Pancreas (tissue), 10 donors: ENCODE data around the gene ATP8B3. TPM values are rescaled to one million over a fixed set of nuclear protein-coding genes. Genes with fewer than 3 reads are reported as not detected.

Source experiments
- ATAC-seq, 4 donors: fragments of 200-7000 bp; cut with Tn5 transposase; one replicate each; pipeline versions ENCODE4 v1.8.0 to v1.9.1; 2020; ENCODE audit warnings: mild to moderate bottlenecking in 4 of 4, moderate library complexity in 4 of 4
- DNase-seq, 6 donors: peaks; one replicate each; pipeline ENCODE4 v3.0.0-alpha.2; 2020
- FAIRE-seq: peaks from 2 replicates; lab custom pipeline; 2012; peaks lifted over from hg19 to GRCh38; lab: Jason Lieb, UNC
- H3K27ac ChIP-seq, 4 donors: fragments of 200-600 bp; sonication (generic); 1 replicate in 3 of 4; 2 replicates in 1 of 4; pipeline versions ENCODE4 v1.5.0 to v1.8.0; 2020
- H3K27me3 ChIP-seq, 4 donors: fragments of 200-600 bp; one replicate each; pipeline ENCODE4 v1.8.0; 2021
- H3K36me3 ChIP-seq, 3 donors: fragments of 200-600 bp; sonication (generic) in 1 of 3; one replicate each; pipeline versions ENCODE4 v1.5.0 to v1.8.0; 2020 to 2021
- H3K4me1 ChIP-seq, 3 donors: fragments of 200-600 bp; one replicate each; pipeline ENCODE4 v1.8.0; 2021
- H3K4me3 ChIP-seq, 4 donors: fragments of 200-600 bp; sonication (generic) in 2 of 4; one replicate each; pipeline versions ENCODE4 v1.5.0 to v1.8.0; 2020 to 2021
- H3K9me3 ChIP-seq, 4 donors: fragments of 200-600 bp; one replicate each; pipeline ENCODE4 v1.8.0; 2021
- CTCF ChIP-seq, 4 donors: fragments of 200-600 bp; sonication (generic) in 3 of 4; IDR thresholded peaks; one replicate each; pipeline versions ENCODE4 v1.5.0 to v1.8.0; 2021; ENCODE audit warnings: antibody characterized with exemption in 4 of 4
- WGBS, 2 donors: extraction: QIAGEN DNeasy Blood & Tissue Kit; methylation state at CpG; one replicate each; pipeline ENCODE4 v1.1.7; 2013; 5-methylcytosine and 5-hydroxymethylcytosine counted together
- intact Hi-C, 3 donors: fragments of 100-400 bp; cut with DNase I; formaldehyde crosslinking; loops; one replicate each; pipeline versions ENCODE4 v1.11.1 to v1.14.2; 2022
- polyA plus RNA-seq, 2 donors: library from polyadenylated mRNA; stranded (reverse); fragments of 200-250 nt; gene quantifications; one replicate each; pipeline ENCODE4 v1.2.3, GENCODE V29; 2013
- total RNA-seq, 6 donors: library from RNA; stranded (reverse); fragmentation: NEBNext Ultra II Directional in 4 of 6; extraction: Animal tissue kit (Norgen Biotek cat#: 25700) in 4 of 6; gene quantifications; one replicate each; pipeline versions ENCODE4 v1.2.1 to v1.2.4, GENCODE V29; 2021 to 2023
- donor health status: healthy with polysubstance abuse.
- donor health status: DM: no; HTN: no; CAD: no; lungs with moderate emphysema.
- donor health status: DM: no; HTN: no; CAD: no.
- donor health status: control.
- donor health status: control.
- donor health status: Bipolar disorder and iron deficiency.
- donor health status: DM: yes; HTN: yes; CAD: no.
- donor health status: DM: no; HTN: no; CAD: no.
- donor health status: DM: no; HTN: no; CAD: no.
- donor health status: DM: yes; HTN: yes; CAD: no.

The ATP8B3 gene
- total and polyA plus RNA-seq, 8 donors: 0.32 to 1.1 (median 0.54) TPM

- intact Hi-C loops: no loop called here
- H3K4me1 ChIP-seq: peaks cover 13 to 14% (median 13%) of the 10 kb centered on the region in 3 donors
- no peaks in the 10 kb centered on the region for H3K27me3 ChIP-seq
- no peak for TF ChIP-seq CTCF (IDR thresholded peaks at IDR 0.05)
- WGBS, 2 donors: 83% methylated on average over 35 of the region's 35 CpGs
- no peak for ATAC-seq
- no peak overlapping the region for H3K27ac ChIP-seq
- H3K36me3 ChIP-seq: no peaks in the 10 kb centered on the region
- no peaks in the 10 kb centered on the region for H3K9me3 ChIP-seq
- H3K4me3 ChIP-seq: no peak overlapping the region
- no peak for FAIRE-seq
- peak in 1 of 6 donors; percentile 24 for DNase-seq
Measured at GRCh38 chr19:1841209-1841924, 29.3 kb upstream of the ATP8B3 start.

- 83 to 87% methylated on average over 18 to 22 of the region's 22 CpGs for WGBS, 2 donors
- peak in 1 of 6 donors; percentile 31 for DNase-seq
- Histone ChIP-seq H3K9me3 (no peaks in the 10 kb centered on the region), H3K27ac (no peak overlapping the region), H3K27me3 (no peaks in the 10 kb centered on the region), H3K4me3 (no peak overlapping the region), H3K4me1 (peaks cover 7 to 8% (median 7%) of the 10 kb centered on the region in 3 donors), H3K36me3 (no peaks in the 10 kb centered on the region)
- peak in 2 of 4 donors; percentile 11 to 31 for ATAC-seq
- intact Hi-C loops: no loop called here
- FAIRE-seq: no peak
- TF ChIP-seq CTCF (IDR thresholded peaks at IDR 0.05): no peak
Measured at GRCh38 chr19:1840541-1841115, 28.6 kb upstream of the ATP8B3 start.

GRCh38 chr19:1839658-1840540, 27.8 kb upstream of the ATP8B3 start:
- Histone ChIP-seq H3K27me3 (no peaks in the 10 kb centered on the region), H3K4me1 (peaks cover 0 to 7% (median 3%) of the 10 kb centered on the region in 3 donors), H3K9me3 (no peaks in the 10 kb centered on the region), H3K27ac (no peak overlapping the region), H3K36me3 (no peaks in the 10 kb centered on the region), H3K4me3 (no peak overlapping the region)
- no peak for FAIRE-seq
- DNase-seq: peak in 1 of 6 donors; percentile 37
- no peak for ATAC-seq
- 81 to 87% methylated on average over 25 of the region's 25 CpGs for WGBS, 2 donors
- intact Hi-C loops: no loop called here
- no peak for TF ChIP-seq CTCF (IDR thresholded peaks at IDR 0.05)

DNA sequence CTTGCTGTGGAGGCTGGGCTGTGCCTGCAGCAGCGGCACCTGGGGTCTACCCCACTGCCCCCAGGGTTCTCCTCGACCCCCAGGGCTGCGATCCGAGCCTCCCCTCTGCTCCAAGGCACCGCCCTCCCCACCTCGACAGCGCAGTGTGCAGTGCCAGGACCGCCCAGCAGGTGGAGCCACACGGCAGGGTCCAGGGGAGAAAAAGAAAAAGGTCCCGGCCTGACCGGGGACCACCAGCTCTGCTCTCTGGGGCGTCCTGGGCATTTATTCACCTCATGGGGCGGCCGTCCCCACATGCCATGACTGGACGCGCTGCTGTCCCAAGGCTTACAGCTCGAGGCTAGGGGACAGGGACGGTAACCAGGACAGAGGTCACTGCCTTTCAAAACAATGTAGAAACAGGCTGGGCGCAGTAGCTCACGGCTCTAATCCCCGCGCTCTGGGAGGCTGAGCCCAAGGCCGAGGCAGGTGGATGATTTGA, 25.6 kb upstream of the ATP8B3 start:
- FAIRE-seq (no peak), DNase-seq (peak in 3 of 6 donors; percentile 50 to 84 (median 58)), ATAC-seq (peak; percentile 41 to 67 (median 63))
- intact Hi-C loops: no loop called here
- TF ChIP-seq CTCF (IDR thresholded peaks at IDR 0.05): peak; percentile 75 to 91 (median 84)
- Histone ChIP-seq H3K27ac (no peak overlapping the region), H3K27me3 (no peaks in the 10 kb centered on the region), H3K4me1 (peaks cover 0 to 8% (median 7%) of the 10 kb centered on the region in 3 donors), H3K4me3 (no peak overlapping the region), H3K36me3 (no peaks in the 10 kb centered on the region), H3K9me3 (no peaks in the 10 kb centered on the region)
- 21 to 22% methylated on average over 23 of the region's 23 CpGs for WGBS, 2 donors
